Ascending aorta (tissue), 2 donors: ENCODE results near the gene EVC. TPM values are rescaled to one million over a fixed set of nuclear protein-coding genes. Genes with fewer than 3 reads are reported as not detected.

ENCODE experiments used
- DNase-seq, 2 donors: peaks; one replicate each; pipeline ENCODE4 v3.0.0-alpha.2; 2019; ENCODE audit warnings: low spot score in 2 of 2
- H3K27ac ChIP-seq, 2 donors: fragments of 200-600 bp; sonication (generic); one replicate each; pipeline ENCODE4 v1.5.1; 2016 to 2017; ENCODE audit warnings: mild to moderate bottlenecking in 1 of 2
- H3K27me3 ChIP-seq: fragments of 200-600 bp; sonication (generic); one replicate; pipeline ENCODE4 v1.5.1; 2017
- H3K36me3 ChIP-seq, 2 donors: fragments of 200-600 bp; sonication (generic); one replicate each; pipeline ENCODE4 v1.5.1; 2016
- H3K4me1 ChIP-seq, 2 donors: fragments of 200-600 bp; sonication (generic); one replicate each; pipeline ENCODE4 v1.5.1; 2016 to 2017; ENCODE audit warnings: mild to moderate bottlenecking in 1 of 2
- H3K4me3 ChIP-seq, 2 donors: fragments of 200-600 bp; sonication (generic); one replicate each; pipeline ENCODE4 v1.5.1; 2016 to 2017; ENCODE audit warnings: mild to moderate bottlenecking in 1 of 2
- H3K9me3 ChIP-seq, 2 donors: fragments of 200-600 bp; sonication (generic); one replicate each; pipeline ENCODE4 v1.5.1; 2016
- intact Hi-C: fragments of 100-400 bp; cut with DNase I; formaldehyde crosslinking; loops from one replicate; pipeline ENCODE4 v1.15.1; 2023
- total RNA-seq: library from RNA; depleted of rRNA; stranded (reverse); fragments of >200 nt; gene quantifications from one replicate; pipeline ENCODE4 v1.1.0, GENCODE V29; 2016
- TF ChIP-seq, protein P1 (sequence below), 3 experiments: fragments of 200-600 bp in 2 of 3; fragments of 450-650 bp in 1 of 3; sonication (generic) in 2 of 3; IDR thresholded peaks; one replicate each; pipeline ENCODE4 v1.5.1; 2016 to 2019; ENCODE audit warnings: antibody characterized with exemption in 3 of 3, mild to moderate bottlenecking in 1 of 3, moderate library complexity in 1 of 3

The EVC gene
- total RNA-seq, 1 donor from 2014 or later, result 39.3 TPM

DNA sequence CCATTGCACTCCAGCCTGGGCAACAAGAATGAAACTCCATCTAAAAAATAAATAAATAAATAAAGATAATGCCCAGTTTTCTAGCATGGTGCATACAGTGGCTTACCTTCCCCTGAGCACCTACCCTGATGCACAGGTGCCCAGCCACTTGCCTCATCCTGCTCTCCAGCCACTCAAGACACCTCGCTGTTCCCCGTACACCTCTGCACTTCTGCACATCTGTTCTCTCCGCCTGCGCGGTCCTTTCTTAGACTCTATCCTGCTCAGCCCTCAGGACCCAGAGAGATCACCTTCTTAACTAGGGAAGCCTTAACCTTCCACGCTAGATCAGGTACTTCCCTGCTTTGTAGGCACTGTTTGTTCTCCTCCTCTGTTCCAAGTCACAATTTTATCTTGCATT is 2.9 kb downstream of the EVC start:
- peaks cover 0 to 5% of the 10 kb centered on the region in 2 donors for H3K36me3 ChIP-seq
- no peak overlapping the region for H3K27ac ChIP-seq
- no peak overlapping the region for H3K4me3 ChIP-seq
- no peak for DNase-seq
- peaks cover 0 to 6% of the 10 kb centered on the region in 2 donors for H3K9me3 ChIP-seq
- peaks cover 0 to 20% of the 10 kb centered on the region in 2 donors for H3K4me1 ChIP-seq
- no peaks in the 10 kb centered on the region for H3K27me3 ChIP-seq
- TF ChIP-seq, protein P1, sequence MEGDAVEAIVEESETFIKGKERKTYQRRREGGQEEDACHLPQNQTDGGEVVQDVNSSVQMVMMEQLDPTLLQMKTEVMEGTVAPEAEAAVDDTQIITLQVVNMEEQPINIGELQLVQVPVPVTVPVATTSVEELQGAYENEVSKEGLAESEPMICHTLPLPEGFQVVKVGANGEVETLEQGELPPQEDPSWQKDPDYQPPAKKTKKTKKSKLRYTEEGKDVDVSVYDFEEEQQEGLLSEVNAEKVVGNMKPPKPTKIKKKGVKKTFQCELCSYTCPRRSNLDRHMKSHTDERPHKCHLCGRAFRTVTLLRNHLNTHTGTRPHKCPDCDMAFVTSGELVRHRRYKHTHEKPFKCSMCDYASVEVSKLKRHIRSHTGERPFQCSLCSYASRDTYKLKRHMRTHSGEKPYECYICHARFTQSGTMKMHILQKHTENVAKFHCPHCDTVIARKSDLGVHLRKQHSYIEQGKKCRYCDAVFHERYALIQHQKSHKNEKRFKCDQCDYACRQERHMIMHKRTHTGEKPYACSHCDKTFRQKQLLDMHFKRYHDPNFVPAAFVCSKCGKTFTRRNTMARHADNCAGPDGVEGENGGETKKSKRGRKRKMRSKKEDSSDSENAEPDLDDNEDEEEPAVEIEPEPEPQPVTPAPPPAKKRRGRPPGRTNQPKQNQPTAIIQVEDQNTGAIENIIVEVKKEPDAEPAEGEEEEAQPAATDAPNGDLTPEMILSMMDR (IDR thresholded peaks at IDR 0.05), result no peak
- intact Hi-C loops, result no loop called here

DNA sequence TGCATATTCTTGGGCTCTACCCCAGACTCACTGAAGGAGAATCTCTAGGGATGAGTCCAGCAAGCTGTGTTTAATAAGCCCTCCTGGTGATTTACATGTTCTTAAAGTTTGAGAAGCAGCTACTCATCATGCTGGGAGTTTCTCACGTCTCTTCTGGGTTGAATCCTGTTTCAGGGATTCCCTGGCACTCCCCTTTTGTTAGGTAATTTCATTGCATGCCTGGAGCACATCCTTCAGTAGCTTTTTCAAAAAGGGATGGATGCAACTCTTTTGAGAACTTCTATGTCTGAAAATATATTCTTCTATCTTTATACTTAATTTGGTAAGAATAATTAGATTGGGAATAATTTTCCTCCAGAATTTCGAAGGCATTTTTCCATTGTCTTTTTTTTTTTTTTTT is 4.4 kb downstream of the EVC start:
- Histone ChIP-seq H3K4me3 (no peak overlapping the region), H3K36me3 (peaks cover 4 to 15% of the 10 kb centered on the region in 2 donors), H3K9me3 (peaks cover 0 to 6% of the 10 kb centered on the region in 2 donors), H3K27me3 (no peaks in the 10 kb centered on the region), H3K4me1 (peaks cover 0 to 13% of the 10 kb centered on the region in 2 donors), H3K27ac (no peak overlapping the region)
- intact Hi-C loops, result no loop called here
- no peak for DNase-seq
- TF ChIP-seq, protein P1 (IDR thresholded peaks at IDR 0.05), result no peak

GRCh38 chr4:5716391-5716790 is 5.4 kb downstream of the EVC start:
- H3K4me1 ChIP-seq, result peaks cover 0 to 12% of the 10 kb centered on the region in 2 donors
- DNase-seq, result no peak
- intact Hi-C loops, result no loop called here

GRCh38 chr4:5717449-5718158 is 6.6 kb downstream of the EVC start:
- intact Hi-C loops, result no loop called here
- no peak for DNase-seq
- no peaks in the 10 kb centered on the region for H3K27me3 ChIP-seq
- peaks cover 0 to 3% of the 10 kb centered on the region in 2 donors for H3K4me1 ChIP-seq
- peaks cover 6 to 31% of the 10 kb centered on the region in 2 donors for H3K36me3 ChIP-seq
- no peak overlapping the region for H3K4me3 ChIP-seq
- H3K9me3 ChIP-seq, result peaks cover 0 to 6% of the 10 kb centered on the region in 2 donors
- H3K27ac ChIP-seq, result no peak overlapping the region
- TF ChIP-seq, protein P1 (IDR thresholded peaks at IDR 0.05), result no peak

More at GRCh38 chr4:5716391-5716790, 5.4 kb downstream of the EVC start:
- no peak overlapping the region for H3K27ac ChIP-seq
- no peaks in the 10 kb centered on the region for H3K27me3 ChIP-seq
- peaks cover 0 to 6% of the 10 kb centered on the region in 2 donors for H3K9me3 ChIP-seq
- no peak overlapping the region for H3K4me3 ChIP-seq
- TF ChIP-seq, protein P1 (IDR thresholded peaks at IDR 0.05), result no peak
- H3K36me3 ChIP-seq, result peaks cover 6 to 21% of the 10 kb centered on the region in 2 donors

DNA sequence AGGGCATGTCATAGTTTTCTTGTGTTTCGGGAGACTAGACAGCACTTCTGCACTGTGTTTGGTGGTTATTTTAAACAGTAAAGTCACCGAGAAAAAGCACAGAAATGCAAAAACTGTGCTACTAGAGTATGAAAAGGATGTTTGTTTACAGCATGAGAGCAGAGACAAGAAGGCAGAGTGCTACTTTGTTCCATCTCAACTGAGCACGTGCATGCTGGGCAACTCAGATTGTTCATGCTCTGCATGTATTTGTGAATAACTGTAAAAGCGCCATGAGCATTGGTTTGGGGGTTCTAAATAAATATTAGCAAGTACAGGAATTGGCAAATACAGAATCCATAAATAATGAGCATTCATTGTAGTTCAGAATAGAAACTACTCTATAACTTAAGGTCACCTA is 7.4 kb downstream of the EVC start:
- Histone ChIP-seq H3K27ac (no peak overlapping the region), H3K9me3 (peaks cover 0 to 6% of the 10 kb centered on the region in 2 donors), H3K27me3 (no peaks in the 10 kb centered on the region), H3K4me1 (no peaks in the 10 kb centered on the region), H3K4me3 (no peak overlapping the region), H3K36me3 (peaks cover 6 to 33% of the 10 kb centered on the region in 2 donors)
- DNase-seq, result no peak
- intact Hi-C loops, result no loop called here
- TF ChIP-seq, protein P1 (IDR thresholded peaks at IDR 0.05), result no peak
